Measurements from ENCODE around the gene ZNF273. TPM values are rescaled to one million over a fixed set of nuclear protein-coding genes. Genes with fewer than 3 reads are reported as not detected.

Gene ZNF273
- total RNA-seq, 1 donor from 2014 or later: 3.9 TPM

DNA sequence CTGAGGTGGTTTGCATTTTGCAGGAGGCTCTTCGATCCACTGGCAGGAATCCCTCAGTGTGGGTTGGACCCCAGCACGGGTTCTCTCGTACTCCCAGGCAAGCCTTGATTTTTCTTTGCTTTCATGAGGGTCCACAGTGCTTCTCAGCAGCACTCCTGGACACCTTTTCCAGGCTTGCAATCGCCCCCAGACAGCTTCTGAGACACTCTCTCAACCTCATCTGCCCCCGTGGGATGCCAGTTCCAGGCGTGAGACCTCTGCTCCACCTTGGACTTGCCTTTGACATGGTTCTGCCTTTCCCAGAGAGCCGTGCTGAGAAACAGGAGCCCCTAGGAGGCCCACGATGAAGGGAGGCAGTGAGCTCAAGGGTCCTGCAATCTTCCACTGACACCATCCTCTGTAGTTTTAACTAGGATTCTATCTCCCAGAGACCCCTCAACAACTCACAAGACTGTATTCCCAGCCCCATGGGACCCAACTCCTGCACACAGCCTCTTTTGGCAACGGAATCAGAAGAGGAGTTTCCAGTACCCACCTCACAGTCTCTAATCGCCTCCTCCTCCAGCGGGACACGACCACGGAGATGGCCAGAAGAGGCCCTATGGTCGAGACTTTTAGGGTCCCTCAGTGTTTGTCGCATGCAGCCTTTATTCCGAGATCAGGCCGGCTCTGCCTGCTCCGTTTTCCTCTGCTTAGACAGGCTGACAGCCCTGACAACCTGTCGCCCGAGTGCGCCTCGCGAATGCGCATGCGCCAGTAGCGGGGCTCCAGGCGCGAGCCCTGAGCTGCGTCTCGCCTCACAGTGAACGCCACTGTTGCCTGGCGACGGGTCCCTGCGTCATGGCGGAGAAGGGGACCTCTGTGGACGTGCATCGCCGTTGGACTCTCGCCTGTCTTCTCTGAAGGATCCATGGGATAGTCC is 26.0 kb upstream of the ZNF273 start:
- DNase-seq (ENCODE audit: low read depth): peak; percentile 32

DNA sequence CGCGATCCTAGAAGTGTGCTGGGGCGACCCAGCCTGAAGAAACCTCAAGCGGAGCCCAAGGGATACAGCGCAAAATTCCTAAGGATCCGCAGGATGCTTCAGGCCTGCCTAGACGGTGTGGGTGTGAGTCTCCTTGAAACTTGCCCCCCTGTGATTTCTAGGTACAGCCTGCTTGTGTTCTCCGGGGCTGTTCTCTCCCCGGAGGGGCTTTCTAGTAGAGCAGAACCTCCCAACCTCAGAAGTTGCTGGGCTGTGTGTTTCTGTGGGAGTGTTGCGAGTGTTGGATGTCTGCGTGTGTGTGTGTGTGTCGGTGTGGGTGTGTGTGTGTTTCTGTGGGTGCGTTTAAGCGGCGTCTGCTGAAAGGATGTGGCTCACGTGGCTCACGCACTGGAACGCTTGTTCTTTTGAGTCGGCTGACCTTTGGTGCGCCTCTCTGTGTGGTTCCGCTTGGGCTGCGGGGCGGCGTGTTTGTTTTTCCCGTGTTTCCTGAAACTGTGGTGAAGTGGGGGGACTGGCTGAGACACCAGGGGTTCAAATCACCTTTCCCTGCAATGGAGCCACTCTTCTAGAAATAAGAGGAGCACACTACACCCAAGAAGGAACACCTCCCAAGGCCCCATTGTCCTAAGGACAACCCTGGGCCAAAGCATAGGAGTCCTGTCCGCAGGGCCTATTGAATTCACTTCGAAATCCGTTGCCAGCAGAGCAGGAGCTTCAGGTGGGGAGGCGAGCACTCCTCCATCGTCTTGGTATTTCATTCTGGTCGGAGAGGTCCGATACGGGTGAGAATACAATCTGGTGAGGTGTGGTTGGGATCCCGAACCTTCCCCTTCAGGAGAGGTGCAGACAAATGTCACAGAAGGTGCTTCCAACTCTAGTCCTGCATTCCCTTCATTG is 25.1 kb upstream of the ZNF273 start:
- no peak for DNase-seq (ENCODE audit: low read depth)

DNA sequence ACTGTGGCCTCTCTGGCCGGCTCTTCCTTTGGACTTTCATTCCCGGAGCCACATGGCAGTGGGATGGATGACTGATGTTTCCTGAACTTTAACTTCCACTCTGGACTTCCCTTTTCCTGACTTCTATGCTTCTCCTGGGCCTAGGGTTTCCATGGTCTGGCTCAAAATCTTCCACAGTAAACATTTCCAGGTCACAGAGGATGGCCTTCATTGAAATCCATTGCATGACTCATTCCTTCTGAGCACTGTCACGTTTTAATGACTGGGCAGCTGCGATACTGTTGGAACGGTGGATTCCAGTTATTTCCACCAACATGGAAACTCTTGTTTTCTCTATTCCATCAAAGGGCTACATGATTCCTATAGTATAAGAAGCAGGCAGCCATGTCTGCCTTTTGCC is 24.4 kb upstream of the ZNF273 start:
- DNase-seq (ENCODE audit: low read depth): peak; percentile 30

DNA sequence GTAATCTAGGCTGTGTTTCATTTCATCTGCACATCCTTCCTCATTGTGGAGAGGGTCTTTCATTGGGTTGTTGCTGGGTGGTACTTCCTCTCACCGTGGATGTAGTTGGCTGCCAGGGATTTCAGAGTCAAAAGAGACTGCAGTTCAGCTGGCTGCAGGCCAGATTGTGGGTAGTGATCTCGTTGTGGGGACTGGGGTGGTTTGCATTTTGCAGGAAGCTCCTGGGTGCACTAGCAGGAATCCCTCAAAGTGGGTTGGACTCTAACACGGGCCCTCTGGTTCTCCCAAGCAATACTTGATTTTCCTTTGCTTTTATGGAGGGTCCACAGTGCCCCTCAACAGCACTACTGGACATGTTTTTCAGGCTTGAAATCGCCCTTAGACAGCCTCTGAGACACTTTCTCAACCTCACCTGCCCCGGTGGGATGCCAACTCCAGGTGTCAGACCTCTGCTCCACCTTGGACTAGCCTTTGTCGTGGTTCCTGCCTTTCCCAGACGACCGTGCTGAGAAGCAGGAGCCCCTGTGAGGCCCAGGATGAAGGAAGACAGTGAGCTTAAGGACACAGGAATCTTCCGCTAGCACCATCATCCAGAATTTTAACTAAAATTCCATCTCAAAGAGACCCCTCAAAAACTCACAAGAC is 23.9 kb upstream of the ZNF273 start:
- no peak for DNase-seq (ENCODE audit: low read depth)

DNA sequence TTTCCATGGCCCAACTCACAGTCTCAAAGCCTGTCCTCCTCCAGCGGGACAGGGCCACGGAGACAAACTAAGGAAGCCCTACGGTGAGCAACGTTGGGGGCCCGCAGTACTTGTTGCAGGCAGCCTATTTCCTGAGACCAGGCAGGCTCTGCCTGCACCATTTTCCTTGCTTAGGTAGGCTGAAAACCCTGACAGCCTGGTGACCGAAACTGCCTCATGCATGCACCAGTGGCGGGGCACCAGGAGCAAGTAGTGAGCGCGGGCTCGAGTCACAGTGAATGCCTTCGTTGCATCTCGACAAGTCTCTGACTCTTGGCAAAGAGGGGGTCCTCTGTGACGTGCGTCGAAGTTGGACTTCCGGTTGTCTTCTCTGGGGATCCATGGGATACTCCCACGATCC is 23.3 kb upstream of the ZNF273 start:
- DNase-seq (ENCODE audit: low read depth): no peak

DNA sequence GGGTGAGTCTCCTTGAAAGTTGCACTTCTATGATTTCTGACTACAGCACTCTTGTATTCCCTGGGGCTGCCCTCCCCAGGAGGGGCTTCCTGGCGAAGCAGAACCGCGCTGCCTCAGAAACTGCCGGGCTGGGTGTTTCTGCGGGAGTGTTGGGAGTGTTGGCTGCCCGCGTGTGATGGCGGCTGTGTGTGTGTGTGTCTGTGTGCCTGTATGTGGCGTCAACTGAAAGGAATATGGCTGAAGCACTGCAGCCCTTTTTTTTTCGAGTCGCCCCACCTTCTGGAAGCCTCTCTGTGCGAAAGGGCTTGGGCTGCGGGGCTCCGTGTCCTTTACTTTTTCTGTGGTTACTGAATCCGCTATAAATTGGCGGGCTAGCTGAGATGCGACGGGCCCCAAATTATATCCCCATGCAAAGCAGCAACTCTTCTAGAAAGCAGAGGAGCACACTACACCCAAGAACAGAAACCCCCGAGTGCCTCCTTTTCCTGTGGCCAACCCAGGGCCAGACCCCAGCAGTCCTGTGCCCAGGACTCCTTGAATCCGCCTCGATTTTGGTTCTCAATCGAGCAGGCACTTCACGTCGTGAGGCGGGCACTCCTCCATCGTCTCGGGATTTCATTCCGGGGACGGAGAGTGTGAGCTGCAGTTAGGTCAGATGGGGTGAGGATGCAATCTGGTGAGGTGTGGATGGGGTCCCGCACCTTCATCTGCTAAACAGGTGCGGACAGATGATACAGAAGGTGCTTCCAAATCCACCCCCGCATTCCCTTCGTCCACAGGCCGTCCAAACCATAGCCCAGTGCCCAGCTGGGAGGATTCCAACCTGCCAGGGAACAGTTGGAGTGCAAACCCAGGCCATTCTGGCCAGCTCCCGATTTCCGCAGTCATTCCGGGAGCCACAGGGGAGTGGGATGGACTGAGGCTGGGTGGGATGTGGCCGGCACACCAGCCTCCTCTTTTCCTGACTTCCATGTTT is 22.5 kb upstream of the ZNF273 start:
- no peak for DNase-seq (ENCODE audit: low read depth)

DNA sequence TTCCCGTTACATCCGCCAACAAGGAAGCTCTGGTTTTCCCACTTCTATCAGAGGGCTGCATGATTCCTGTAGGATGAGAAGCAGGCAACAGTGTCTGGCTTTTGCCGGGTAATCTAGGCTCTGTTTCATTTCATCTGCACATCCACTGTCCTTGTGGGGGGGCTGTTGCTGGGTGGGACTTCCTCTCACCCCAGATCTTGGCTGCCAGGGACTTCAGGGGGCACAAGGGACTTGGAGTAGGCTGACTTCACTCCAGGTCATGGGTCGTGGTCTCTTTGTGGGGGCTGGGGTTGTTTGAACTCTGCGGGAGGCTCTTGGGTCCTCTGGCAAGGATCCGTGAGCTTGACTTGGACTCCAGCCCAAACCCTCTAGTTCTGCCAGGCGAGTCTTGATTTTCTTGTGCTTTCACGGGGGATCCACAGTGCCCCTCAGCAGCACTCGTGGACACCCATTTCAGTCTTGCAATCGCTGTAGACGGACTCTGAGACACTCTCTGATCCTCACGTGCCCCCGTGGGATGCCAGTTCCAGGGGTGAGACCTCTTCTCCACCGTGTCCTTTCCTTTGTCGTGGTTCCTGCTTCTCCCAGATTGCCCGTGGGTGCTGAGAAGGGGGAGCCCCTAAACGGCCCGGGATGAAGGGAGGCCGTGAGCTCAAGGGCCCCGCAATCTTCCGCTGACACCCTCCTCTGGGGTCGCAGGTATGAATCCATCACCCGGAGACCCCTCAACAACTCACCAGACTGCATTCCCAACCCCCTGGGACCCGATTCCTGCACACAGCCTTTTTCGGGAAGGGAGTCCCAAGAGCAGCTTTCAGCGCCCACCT is 21.4 kb upstream of the ZNF273 start:
- no peak for DNase-seq (ENCODE audit: low read depth)

DNA sequence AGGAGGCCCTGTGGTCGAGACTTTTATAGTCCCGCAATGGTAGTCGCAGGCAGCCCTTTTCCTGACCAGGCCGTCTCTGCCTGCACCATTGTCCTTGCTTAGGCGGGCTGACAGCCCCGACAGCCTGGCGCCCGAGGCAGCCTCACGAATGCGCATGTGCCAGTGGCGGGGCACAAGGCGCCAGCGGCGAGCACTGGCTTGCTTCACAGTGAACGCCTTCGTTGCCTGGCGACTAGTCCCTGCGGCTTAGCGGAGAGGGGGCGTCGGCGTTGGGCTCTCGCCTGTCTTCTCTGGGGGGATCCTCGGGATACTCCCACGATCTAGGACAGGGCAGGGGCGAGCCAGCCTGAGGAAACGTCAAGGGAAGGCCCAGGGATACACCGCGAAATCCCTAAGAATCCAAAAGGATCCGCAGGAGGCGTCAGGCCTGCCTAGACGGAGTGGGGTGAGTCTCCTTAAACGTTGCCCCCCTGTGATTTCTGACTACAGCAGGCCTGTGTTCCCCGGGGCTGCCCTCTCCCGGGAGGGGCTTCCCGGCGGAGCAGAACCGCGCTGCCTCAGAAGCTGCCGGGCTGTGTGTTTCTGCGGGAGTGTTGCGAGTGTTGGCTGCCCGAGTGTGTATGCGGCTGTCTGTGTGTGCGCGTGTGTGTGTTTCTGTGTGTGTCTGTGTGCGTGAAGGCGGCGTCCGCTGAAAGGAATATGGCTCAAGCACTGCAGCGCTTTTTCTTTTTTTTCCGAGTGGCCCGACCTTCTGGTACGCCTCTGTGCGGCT is 20.5 kb upstream of the ZNF273 start:
- no peak for DNase-seq (ENCODE audit: low read depth)

DNA sequence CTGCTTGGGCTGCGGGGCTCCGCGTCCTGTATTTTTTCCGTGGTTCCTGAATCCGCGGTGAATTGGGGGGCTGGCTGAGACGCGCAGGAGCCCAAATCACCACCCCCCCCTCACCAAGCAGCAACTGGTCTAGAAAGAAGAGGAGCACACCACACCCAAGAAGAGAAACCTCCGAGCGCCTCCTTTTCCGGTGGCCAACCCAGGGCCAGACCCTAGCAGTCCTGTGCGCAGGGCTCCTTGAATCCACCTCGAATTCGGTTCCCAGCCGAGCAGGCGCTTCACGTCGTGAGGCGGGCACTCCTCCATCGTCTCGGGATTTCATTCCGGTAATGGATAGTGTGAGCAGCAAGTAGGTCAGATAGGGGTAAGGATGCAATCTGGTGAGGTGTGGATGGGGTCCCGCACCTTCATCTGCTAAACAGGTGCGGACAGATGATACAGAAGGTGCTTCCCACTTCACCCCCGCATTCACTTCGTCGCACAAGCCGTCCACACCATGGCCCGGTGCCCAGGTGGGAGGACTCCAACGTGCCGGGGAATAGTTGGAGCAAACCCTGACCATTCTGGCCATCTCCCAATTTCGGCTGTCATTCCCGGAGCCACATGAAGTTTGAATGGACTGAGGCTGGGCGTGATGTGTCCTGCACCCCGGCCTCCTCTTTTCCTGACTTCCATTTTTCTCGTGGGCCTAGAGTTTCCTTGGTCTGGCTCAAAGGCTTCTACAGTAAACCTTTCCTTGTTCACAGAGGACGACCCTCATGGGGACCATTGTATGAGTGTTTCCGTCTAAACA is 19.8 kb upstream of the ZNF273 start:
- DNase-seq (ENCODE audit: low read depth): no peak

DNA sequence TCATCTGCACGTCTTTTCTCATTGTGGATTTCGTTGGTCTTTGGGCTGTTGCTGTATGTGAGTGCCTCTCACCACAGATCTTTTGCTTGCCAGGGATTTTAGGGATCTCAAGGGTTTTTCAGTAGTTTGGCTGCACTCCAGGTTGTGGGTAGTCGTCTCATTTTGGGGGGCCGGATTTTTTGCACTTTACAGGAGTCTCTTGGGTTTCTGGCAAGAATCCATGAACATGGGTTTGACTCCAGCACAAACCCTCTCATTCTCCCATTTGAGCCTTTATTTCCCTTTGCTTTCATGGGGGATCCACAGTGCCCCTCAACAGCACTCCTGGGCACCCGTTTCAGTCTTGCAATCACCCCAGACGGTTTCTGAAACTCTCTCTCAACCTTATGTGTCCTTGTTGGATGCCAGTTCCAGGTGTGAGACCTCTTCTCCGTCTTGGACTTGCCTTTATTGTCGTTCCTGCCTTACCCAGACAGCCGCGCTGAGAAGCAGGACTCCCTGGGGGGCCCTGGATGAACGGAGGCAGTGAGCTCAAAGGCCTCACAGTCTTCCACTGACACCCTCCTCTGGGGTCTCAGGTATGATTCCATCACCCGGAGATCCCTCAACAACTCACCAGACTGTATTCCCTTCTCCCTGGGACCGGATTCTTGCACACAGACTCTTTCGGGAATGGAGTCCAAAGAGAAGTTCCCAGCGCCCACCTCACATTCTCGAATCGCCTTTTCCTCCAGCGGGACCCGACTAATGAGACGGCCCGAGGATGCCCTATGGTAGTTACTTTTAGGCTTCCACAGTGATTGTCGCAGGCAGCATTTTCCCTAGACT is 18.8 kb upstream of the ZNF273 start:
- DNase-seq (ENCODE audit: low read depth): no peak

DNA sequence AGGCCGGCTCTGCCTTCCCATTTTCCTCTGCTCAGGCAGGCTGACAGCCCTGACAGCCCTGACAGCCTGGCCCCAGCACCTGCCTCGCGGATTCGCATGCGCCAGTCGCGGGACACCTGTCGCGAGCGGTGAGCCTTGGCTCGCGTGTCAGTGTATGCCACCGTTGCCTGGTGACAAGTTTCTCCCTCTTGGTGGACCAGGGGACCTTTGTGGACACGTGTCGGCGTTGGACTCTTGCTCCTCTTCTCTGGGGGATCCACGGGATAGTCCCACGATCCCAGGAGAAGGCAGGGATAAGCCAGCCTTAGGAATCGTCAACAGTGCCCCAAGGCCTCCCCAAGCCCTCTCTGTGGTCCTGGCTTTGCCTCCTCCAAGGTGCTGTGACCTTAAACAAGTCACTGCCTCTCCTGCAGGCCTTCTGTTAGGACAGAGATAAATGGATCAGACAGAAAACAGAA is 18.1 kb upstream of the ZNF273 start:
- no peak for DNase-seq (ENCODE audit: low read depth)

DNA sequence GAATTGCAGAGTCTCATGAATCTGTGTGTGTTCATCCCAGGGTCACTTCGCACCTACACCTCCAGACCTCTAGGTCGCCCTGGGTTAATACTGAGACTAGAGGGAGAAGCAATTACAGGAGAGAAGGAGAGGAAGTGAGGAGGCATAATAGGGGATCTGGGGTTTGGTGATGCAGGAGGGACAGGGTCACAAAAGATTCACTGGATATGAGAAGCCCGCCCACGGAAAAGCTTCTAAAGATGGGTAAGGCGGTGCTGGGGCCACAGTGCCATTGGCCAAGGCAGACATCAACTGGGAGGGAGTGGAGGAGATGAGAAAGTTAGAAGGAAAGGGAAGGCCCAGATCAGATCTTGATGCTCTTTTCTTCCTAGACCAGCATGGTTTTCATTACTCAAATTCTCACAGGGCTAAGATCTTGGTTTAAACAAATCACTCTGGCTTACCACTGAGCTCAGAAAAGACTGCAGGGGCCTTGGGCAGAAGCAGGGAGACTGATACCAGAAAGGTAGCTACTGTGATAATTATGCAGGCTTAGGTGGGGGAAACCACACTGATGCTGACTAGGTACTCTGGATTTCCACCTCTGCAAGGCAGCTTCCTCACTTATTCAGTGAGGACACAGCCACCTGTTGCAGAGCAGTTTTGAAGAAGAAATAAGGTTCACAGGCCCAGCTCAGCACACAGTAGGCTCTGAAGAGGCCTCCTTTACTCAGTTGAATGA is 17.4 kb upstream of the ZNF273 start:
- no peak for DNase-seq (ENCODE audit: low read depth)

DNA sequence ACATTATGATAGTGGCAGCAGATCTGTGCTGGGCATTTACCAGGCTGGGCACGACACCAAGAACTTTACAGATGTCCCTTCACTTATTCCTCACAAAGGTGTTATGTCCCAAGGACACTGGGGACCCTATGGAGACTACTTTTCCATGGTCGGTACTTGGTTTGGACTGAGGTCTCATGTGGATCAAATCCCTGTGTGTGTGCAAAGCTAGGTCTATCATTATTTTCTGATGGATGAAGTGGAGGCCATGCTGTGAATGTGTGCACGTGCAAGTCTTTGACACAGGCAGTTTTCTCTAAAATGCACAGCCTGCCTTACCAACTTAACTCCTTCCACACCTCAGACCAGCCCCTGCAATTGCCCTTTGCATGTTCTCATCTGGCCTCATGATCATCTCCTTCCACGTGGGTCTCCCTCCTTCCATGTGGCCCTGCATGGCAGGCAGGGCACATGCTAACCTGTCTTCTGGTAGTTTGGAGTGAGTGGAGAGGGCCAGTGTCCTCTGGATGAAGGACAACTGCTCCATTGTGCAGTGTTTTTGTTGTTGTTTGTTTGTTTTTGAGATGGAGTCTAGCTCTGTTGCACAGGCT is 16.0 kb upstream of the ZNF273 start:
- DNase-seq (ENCODE audit: low read depth): no peak

DNA sequence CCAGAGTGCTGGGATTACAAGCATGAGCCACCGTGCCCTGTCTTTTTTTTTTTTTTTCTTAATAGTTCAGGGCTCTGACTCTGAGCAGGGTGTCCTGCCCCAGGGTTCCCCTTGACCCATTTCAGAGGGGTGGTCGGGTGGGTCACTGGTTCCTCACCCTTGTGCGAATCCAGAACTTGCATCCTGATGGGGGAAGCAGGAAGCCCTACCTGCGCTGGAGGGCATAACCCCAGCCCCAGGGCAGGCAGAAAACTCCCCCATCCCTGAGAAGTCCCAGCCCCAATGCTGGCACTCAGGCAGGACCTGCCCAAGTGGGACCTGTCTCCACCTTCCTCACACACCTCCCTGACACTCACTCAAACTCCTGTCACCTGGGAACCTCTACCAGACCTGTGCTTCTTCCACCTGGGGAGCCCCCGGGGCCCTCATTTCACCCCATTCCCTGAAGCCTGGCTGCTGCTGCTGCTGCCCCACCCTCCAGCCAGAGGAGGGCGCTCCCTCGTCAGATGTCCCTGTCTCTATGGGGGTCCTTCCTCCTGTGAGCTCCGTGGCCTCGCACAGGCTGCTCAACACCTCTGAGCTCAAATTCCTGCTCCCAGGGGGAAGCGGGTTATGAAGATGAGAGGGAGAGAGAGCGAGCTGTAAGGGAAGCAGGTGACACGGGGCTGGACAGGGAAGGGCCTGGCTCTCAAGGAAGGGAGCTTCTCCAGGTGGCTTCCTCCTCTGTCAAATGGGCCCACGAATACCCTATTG is 15.1 kb upstream of the ZNF273 start:
- DNase-seq (ENCODE audit: low read depth): no peak

DNA sequence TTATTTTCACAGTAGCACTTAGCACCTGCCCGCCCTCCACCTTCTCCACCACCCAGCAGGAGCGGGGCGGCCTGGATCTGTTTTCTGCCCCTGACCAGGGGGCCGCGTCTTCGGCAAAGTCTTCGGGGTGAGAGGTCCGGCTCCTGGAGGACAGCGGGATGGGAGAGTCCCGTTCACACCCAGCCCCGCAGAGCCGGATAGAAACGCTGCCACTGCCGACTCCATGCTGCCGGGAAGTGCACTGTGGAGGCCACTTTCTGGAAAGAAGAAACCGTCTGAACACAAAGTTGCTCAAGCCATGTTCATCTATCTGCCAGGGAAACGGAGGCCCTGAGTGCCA is 14.5 kb upstream of the ZNF273 start:
- no peak for DNase-seq (ENCODE audit: low read depth)

Data from myocyte (in vitro differentiated cells).